Activated T-cell treated with anti-CD3 and anti-CD28 coated beads for 24 hours (primary cell): Measurements from ENCODE around the gene DEFB128.

Source experiments
- DNase-seq: peaks from one replicate; pipeline ENCODE4 v3.0.0-alpha.2; 2020; ENCODE audit warnings: low read depth

Gene DEFB128

DNA sequence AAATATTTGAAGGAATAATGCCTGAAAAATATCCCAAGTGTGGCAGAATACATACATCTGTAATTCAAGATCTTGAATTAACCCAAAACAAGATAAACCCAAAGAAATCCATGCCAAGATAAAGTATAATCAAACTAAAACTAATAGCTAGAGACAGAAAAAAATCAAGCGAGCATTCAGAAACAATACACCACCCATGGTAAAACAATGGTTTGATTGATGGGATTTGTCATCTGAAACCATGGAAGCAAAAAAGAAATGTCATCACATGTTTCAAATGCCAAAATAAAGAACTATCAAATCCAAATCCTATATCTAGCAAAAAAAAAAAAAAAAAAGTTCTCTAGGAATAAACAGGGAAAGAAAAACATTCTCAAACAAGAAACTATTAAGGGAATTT lies 37.4 kb downstream of the DEFB128 start:
- DNase-seq, result no peak

DNA sequence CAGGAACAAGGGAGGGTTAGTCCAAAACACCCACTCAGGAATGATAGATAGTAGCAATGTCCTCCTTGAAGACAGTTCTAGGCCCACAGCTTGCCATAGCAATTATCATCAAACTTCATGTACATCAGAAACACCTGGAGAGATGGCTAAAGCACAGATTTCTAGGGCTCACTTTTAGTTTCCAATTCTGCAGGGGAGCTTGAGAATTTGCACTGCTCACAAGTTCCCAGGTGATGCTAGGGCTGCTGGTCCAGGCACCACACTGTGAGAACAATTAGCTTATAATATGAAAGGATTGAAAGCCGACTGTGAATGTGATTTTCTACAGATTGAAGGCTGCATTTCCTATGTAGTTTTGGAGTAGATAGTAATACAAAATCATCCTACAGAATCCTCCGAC lies 43.6 kb downstream of the DEFB128 start:
- DNase-seq, result no peak

DNA sequence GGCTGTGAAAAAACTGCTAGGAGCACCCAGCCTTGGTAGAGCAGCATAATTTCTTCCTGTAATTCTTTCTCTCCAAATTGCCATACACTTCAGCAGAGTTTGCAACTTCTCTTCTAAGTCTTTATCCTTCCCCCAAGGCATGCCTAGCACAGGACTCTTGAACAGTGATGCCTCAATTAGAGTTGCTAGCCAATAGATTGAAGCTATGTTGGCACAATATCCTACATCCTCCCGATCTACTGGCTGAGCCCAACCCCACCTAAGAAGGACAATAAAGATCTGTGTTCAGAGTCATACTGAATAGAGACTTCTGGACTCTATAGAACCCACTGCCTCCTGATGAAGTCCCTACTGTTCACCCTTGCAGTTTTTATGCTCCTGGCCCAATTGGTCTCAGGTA lies 47.2 kb downstream of the DEFB128 start, which contains the start of gene DEFB126:
TSS of gene DEFB126 (plus strand) at position 301 of the 400 bp plus-strand sequence. CDS start at position 340, 39 bp downstream.
- DNase-seq, result no peak
